RWPE2 (cell line): ENCODE results near the gene FMOD.
"Not testable (repeated sequence)": the region's sequence is repeated elsewhere in the genome, so short reads cannot be mapped to it uniquely, and the experiment has no call there.

Experiments
- ATAC-seq: fragments of 200-7000 bp; cut with Tn5 transposase; 3 replicates; pipeline ENCODE4 v1.9.1; 2021; ENCODE audit warnings: low read depth
- DNase-seq: peaks from one replicate; pipeline ENCODE4 v3.0.0-alpha.2; 2020; ENCODE audit warnings: low spot score
- H3K27ac ChIP-seq: fragments of 450-650 bp; 2 replicates; pipeline ENCODE4 v1.5.1; 2017; ENCODE audit warnings: mild to moderate bottlenecking; ENCODE audit not compliant: poor library complexity, severe bottlenecking
- H3K27me3 ChIP-seq: fragments of 250-450 bp; sonication (Bioruptor Pico); 2 replicates; pipeline ENCODE4 v1.5.1; 2021; ENCODE audit warnings: mild to moderate bottlenecking, moderate library complexity; ENCODE audit not compliant: insufficient read depth, poor library complexity, severe bottlenecking
- H3K36me3 ChIP-seq: fragments of 250-450 bp; sonication (Bioruptor Pico); 2 replicates; pipeline ENCODE4 v1.5.1; 2020; ENCODE audit warnings: low read depth, mild to moderate bottlenecking, moderate library complexity
- H3K4me1 ChIP-seq: fragments of 250-450 bp; sonication (Bioruptor Pico); 2 replicates; pipeline ENCODE4 v1.5.1; 2021; ENCODE audit warnings: mild to moderate bottlenecking, moderate library complexity; ENCODE audit not compliant: insufficient read depth, poor library complexity, severe bottlenecking
- H3K4me3 ChIP-seq: fragments of 250-450 bp; sonication (Bioruptor Pico); 2 replicates; pipeline ENCODE4 v1.5.1; 2021; ENCODE audit warnings: mild to moderate bottlenecking, moderate library complexity; ENCODE audit not compliant: severe bottlenecking
- H3K9me3 ChIP-seq: fragments of 250-450 bp; sonication (Bioruptor Pico); 2 replicates; pipeline ENCODE4 v1.5.1; 2021; ENCODE audit warnings: mild to moderate bottlenecking, moderate library complexity; ENCODE audit not compliant: severe bottlenecking
- CTCF ChIP-seq: fragments of 450-650 bp; IDR thresholded peaks from one replicate; pipeline ENCODE4 v1.5.1; 2017; ENCODE audit warnings: mild to moderate bottlenecking, moderate library complexity; ENCODE audit not compliant: poor library complexity, severe bottlenecking

Gene FMOD

GRCh38 chr1:203320591-203321272 lies 30.2 kb downstream of the FMOD start:
- H3K27ac ChIP-seq, result no peak overlapping the region
- no peaks in the 10 kb centered on the region for H3K36me3 ChIP-seq
- no peak for DNase-seq
- no peaks in the 10 kb centered on the region for H3K4me1 ChIP-seq
- no peak overlapping the region for H3K4me3 ChIP-seq
- no peak for TF ChIP-seq CTCF
- no peaks in the 10 kb centered on the region for H3K27me3 ChIP-seq
- peak; percentile 70 for ATAC-seq
- no peaks in the 10 kb centered on the region for H3K9me3 ChIP-seq

- Histone ChIP-seq H3K4me1 (no peaks in the 10 kb centered on the region), H3K36me3 (no peaks in the 10 kb centered on the region), H3K4me3 (no peak overlapping the region), H3K27ac (no peak overlapping the region), H3K27me3 (no peaks in the 10 kb centered on the region), H3K9me3 (no peaks in the 10 kb centered on the region)
- no peak for TF ChIP-seq CTCF
- ATAC-seq, result no peak
- DNase-seq, result no peak
These were observed 32.7 kb downstream of the FMOD start for GRCh38 chr1:203318229-203318517.

GRCh38 chr1:203317429-203318228 lies 33.3 kb downstream of the FMOD start:
- no peak for DNase-seq
- Histone ChIP-seq H3K27me3 (no peaks in the 10 kb centered on the region), H3K4me3 (no peak overlapping the region), H3K27ac (no peak overlapping the region), H3K9me3 (no peaks in the 10 kb centered on the region), H3K4me1 (no peaks in the 10 kb centered on the region), H3K36me3 (no peaks in the 10 kb centered on the region)
- ATAC-seq, result no peak
- no peak for TF ChIP-seq CTCF

- Histone ChIP-seq H3K9me3 (no peaks in the 10 kb centered on the region), H3K36me3 (no peaks in the 10 kb centered on the region), H3K4me3 (no peak overlapping the region), H3K4me1 (no peaks in the 10 kb centered on the region), H3K27ac (no peak overlapping the region), H3K27me3 (no peaks in the 10 kb centered on the region)
- no peak for TF ChIP-seq CTCF
- no peak for ATAC-seq
- DNase-seq, result no peak
These were observed 34.3 kb downstream of the FMOD start for GRCh38 chr1:203316626-203317093.

GRCh38 chr1:203314025-203314759 lies 36.7 kb downstream of the FMOD start:
- not testable (repeated sequence) for ATAC-seq, H3K9me3 ChIP-seq, H3K27me3 ChIP-seq, H3K4me3 ChIP-seq, H3K4me1 ChIP-seq, H3K36me3 ChIP-seq, DNase-seq, H3K27ac ChIP-seq
